GM23338 (cell line): ENCODE results near the gene FAM43A. TPM values are rescaled to one million over a fixed set of nuclear protein-coding genes. Genes with fewer than 3 reads are reported as not detected.

Experiments used
- ATAC-seq: fragments of 200-7000 bp; cut with Tn5 transposase; 3 replicates; pipeline ENCODE4 v1.9.1; 2020
- DNase-seq: peaks from one replicate; pipeline ENCODE4 v3.0.0-alpha.2; 2015; ENCODE audit warnings: low spot score
- H2AFZ ChIP-seq: fragments of 200-600 bp; sonication (generic); 2 replicates; pipeline ENCODE4 v1.8.0; 2016; ENCODE audit warnings: antibody characterized with exemption, mild to moderate bottlenecking, moderate library complexity
- H3F3A ChIP-seq: fragments of 200-600 bp; sonication (generic); replicated peaks from 2 replicates; pipeline ENCODE4 v1.8.0; 2017; ENCODE audit warnings: antibody characterized with exemption, mixed run types, low read depth
- H3K27ac ChIP-seq: fragments of 200-600 bp; sonication (generic); 2 replicates; pipeline ENCODE4 v1.6.1; 2016; ENCODE audit warnings: low read depth
- H3K27me3 ChIP-seq: fragments of 200-600 bp; sonication (generic); 2 replicates; pipeline ENCODE4 v1.8.0; 2016; ENCODE audit warnings: mild to moderate bottlenecking, mixed run types, moderate library complexity; ENCODE audit not compliant: insufficient read depth
- H3K36me3 ChIP-seq: fragments of 200-600 bp; sonication (generic); 2 replicates; pipeline ENCODE4 v1.8.0; 2016; ENCODE audit warnings: mild to moderate bottlenecking; ENCODE audit not compliant: insufficient read depth
- H3K4me1 ChIP-seq: fragments of 200-600 bp; sonication (generic); 2 replicates; pipeline ENCODE4 v1.8.0; 2016; ENCODE audit warnings: mild to moderate bottlenecking, moderate library complexity; ENCODE audit not compliant: insufficient read depth
- H3K4me2 ChIP-seq: fragments of 200-600 bp; sonication (generic); 2 replicates; pipeline ENCODE4 v1.7.1; 2017; ENCODE audit warnings: mixed run types
- H3K4me3 ChIP-seq: fragments of 200-600 bp; sonication (generic); 2 replicates; pipeline ENCODE4 v1.6.1; 2016; ENCODE audit warnings: mixed run types
- H3K79me2 ChIP-seq: fragments of 200-600 bp; sonication (generic); replicated peaks from 2 replicates; pipeline ENCODE4 v1.8.0; 2017; ENCODE audit warnings: mild to moderate bottlenecking; ENCODE audit not compliant: insufficient read depth
- H3K9me2 ChIP-seq: fragments of 200-600 bp; sonication (generic); 2 replicates; pipeline ENCODE4 v1.8.0; 2017; ENCODE audit not compliant: insufficient read depth
- H4K20me1 ChIP-seq: fragments of 200-600 bp; sonication (generic); replicated peaks from 2 replicates; pipeline ENCODE4 v1.8.0; 2017; ENCODE audit warnings: mild to moderate bottlenecking; ENCODE audit not compliant: insufficient read depth
- H3K27ac Mint-ChIP-seq: 2 replicates; pipeline ENCODE4 v1.8.0; 2020; ENCODE audit warnings: inconsistent platforms, mild to moderate bottlenecking, moderate library complexity, mixed read lengths
- H3K27me3 Mint-ChIP-seq: 3 replicates; pipeline ENCODE4 v1.8.0; 2022; ENCODE audit warnings: low read depth, mild to moderate bottlenecking, moderate library complexity, mixed read lengths, inconsistent platforms; ENCODE audit not compliant: insufficient read depth, poor library complexity
- H3K36me3 Mint-ChIP-seq: 3 replicates; pipeline ENCODE4 v1.8.0; 2021; ENCODE audit warnings: low read depth, mild to moderate bottlenecking, inconsistent platforms, moderate library complexity, mixed read lengths
- H3K4me1 Mint-ChIP-seq: 3 replicates; pipeline ENCODE4 v1.8.0; 2020; ENCODE audit warnings: mild to moderate bottlenecking, inconsistent platforms, mixed read lengths
- H3K4me3 Mint-ChIP-seq: 3 replicates; pipeline ENCODE4 v1.8.0; 2021; ENCODE audit warnings: moderate library complexity, mild to moderate bottlenecking, inconsistent platforms, mixed read lengths
- H3K9me3 Mint-ChIP-seq: 3 replicates; pipeline ENCODE4 v1.8.0; 2020; ENCODE audit warnings: moderate library complexity, mild to moderate bottlenecking, inconsistent platforms, mixed read lengths
- CTCF ChIP-seq, 2 experiments: fragments of 200-600 bp in 1 of 2; sonication (generic) in 1 of 2; conservative IDR thresholded peaks; 2 replicates each; pipeline versions ENCODE4 v1.5.1 to v1.6.1; 2016 to 2017; ENCODE audit warnings: antibody characterized with exemption in 2 of 2, low read depth in 2 of 2, mild to moderate bottlenecking in 2 of 2, moderate library complexity in 1 of 2
- EZH2 ChIP-seq: fragments of 200-600 bp; sonication (generic); IDR thresholded peaks from one replicate; pipeline ENCODE4 v1.8.0; 2017; ENCODE audit warnings: antibody characterized with exemption, mild to moderate bottlenecking, low read depth; ENCODE audit not compliant: unreplicated experiment
- EZH2phosphoT487 ChIP-seq: fragments of 200-600 bp; sonication (generic); IDR thresholded peaks from one replicate; pipeline ENCODE4 v1.8.1; 2018; ENCODE audit warnings: antibody characterized with exemption; ENCODE audit not compliant: unreplicated experiment
- NANOG ChIP-seq: IDR thresholded peaks from 2 replicates; pipeline ENCODE4 v1.6.1; 2016; ENCODE audit warnings: antibody characterized with exemption, borderline replicate concordance
- POLR2AphosphoS5 ChIP-seq: IDR thresholded peaks from 2 replicates; pipeline ENCODE4 v1.6.1; 2016; ENCODE audit warnings: antibody characterized with exemption, low read depth
- STAT1 ChIP-seq: IDR thresholded peaks from one replicate; pipeline ENCODE4 v1.6.1; 2016; ENCODE audit warnings: antibody characterized with exemption; ENCODE audit not compliant: unreplicated experiment
- ZNF114 ChIP-seq: fragments of 250-450 bp; sonication (Bioruptor Pico); IDR thresholded peaks from 2 replicates; pipeline ENCODE4 v1.5.0; 2020; ENCODE audit warnings: mild to moderate bottlenecking, moderate library complexity
- ZNF331 ChIP-seq: fragments of 250-450 bp; sonication (Bioruptor Pico); IDR thresholded peaks from 2 replicates; pipeline ENCODE4 v1.5.0; 2020; ENCODE audit warnings: low read depth, mild to moderate bottlenecking, moderate library complexity
- ZNF462 ChIP-seq: fragments of 250-450 bp; sonication (Bioruptor Pico); IDR thresholded peaks from 2 replicates; pipeline ENCODE4 v1.5.0; 2020; ENCODE audit warnings: mild to moderate bottlenecking, moderate library complexity
- polyA plus RNA-seq: library from polyadenylated mRNA; unstranded; fragments of >200 nt; fragmentation: Nextera tagmentation; extraction: Ambion mirVana; gene quantifications from 2 replicates; pipeline ENCODE4 v1.2.1, GENCODE V29; 2016
- total RNA-seq: library from RNA; depleted of rRNA; stranded (reverse); fragments of >200 nt; shearing (Covaris generic); gene quantifications from 2 replicates; pipeline ENCODE4 v1.2.3, GENCODE V29; 2014

FAM43A gene
- total and polyA plus RNA-seq, 2 experiments from 2014 or later, result 2.4 to 6.4 TPM

GRCh38 chr3:194671511-194671899, 14.2 kb upstream of the FAM43A start:
- Mint-ChIP-seq H3K4me1 (peaks cover 9% of the 10 kb centered on the region), H3K4me3 (peak overlapping the region; percentile 99), H3K27ac (peak overlapping the region; percentile 99), H3K36me3 (peaks cover 21% of the 10 kb centered on the region; the same call in 2 of the 3 replicates), H3K9me3 (no peaks in the 10 kb centered on the region), H3K27me3 (peaks cover 4% of the 10 kb centered on the region)
- H3K79me2 ChIP-seq, result peaks cover 41% of the 10 kb centered on the region
- H3F3A ChIP-seq, result no peaks in the 10 kb centered on the region
- peaks cover 3% of the 10 kb centered on the region for H3K4me1 ChIP-seq
- peak overlapping the region; percentile 14; the same call in 1 of the 2 replicates for H3K27ac ChIP-seq
- TF ChIP-seq CTCF (conservative IDR thresholded peaks at IDR 0.05; ENCODE audit: low read depth in 2 of 2) (peak; percentile 50 to 84), EZH2 (no peak)
- peak overlapping the region; percentile 12; the same call in 1 of the 2 replicates for H2AFZ ChIP-seq
- no peaks in the 10 kb centered on the region for H3K9me2 ChIP-seq
- H3K27me3 ChIP-seq, result no peaks in the 10 kb centered on the region
- peak overlapping the region; percentile 80 for H3K4me2 ChIP-seq
- peaks cover 13% of the 10 kb centered on the region for H4K20me1 ChIP-seq
- peaks cover 7% of the 10 kb centered on the region for H3K36me3 ChIP-seq
- ATAC-seq (peak; percentile 17), DNase-seq (peak; percentile 60)
- H3K4me3 ChIP-seq, result peak overlapping the region; percentile 76

- H3K4me1 Mint-ChIP-seq, result peaks cover 9% of the 10 kb centered on the region
- H3K9me3 Mint-ChIP-seq, result no peaks in the 10 kb centered on the region
- Histone ChIP-seq H3K4me3 (peak within 1 kb of the TSS; percentile 76), H3K79me2 (peaks cover 41% of the 10 kb centered on the region), H4K20me1 (peaks cover 13% of the 10 kb centered on the region), H3K36me3 (peaks cover 4% of the 10 kb centered on the region; the same call in 1 of the 2 replicates), H3F3A (no peaks in the 10 kb centered on the region), H3K4me2 (peak within 1 kb of the TSS; percentile 80), H2AFZ (peak within 1 kb of the TSS; percentile 12; the same call in 1 of the 2 replicates), H3K27ac (peak within 1 kb of the TSS; percentile 81; the same call in 1 of the 2 replicates), H3K4me1 (peaks cover 3% of the 10 kb centered on the region), H3K27me3 (no peaks in the 10 kb centered on the region), H3K9me2 (no peaks in the 10 kb centered on the region)
- peak within 1 kb of the TSS; percentile 99 for H3K27ac Mint-ChIP-seq
- DNase-seq (peak; percentile 98), ATAC-seq (peak; percentile 96)
- H3K36me3 Mint-ChIP-seq, result peaks cover 18% of the 10 kb centered on the region; the same call in 2 of the 3 replicates
- peaks cover 4% of the 10 kb centered on the region for H3K27me3 Mint-ChIP-seq
- peak within 1 kb of the TSS; percentile 99 for H3K4me3 Mint-ChIP-seq
- peak; percentile 39; the same call in 1 of the 2 replicates for TF ChIP-seq ZNF331 (CRISPR knock-in tag)
- TF ChIP-seq ZNF462, result no peak
- TF ChIP-seq NANOG, result 0 out of 2 replicates have a peak, but pooled peaks have one; percentile 33
- no peak for TF ChIP-seq STAT1
- TF ChIP-seq EZH2phosphoT487, result no peak
- peak; percentile 44 for TF ChIP-seq POLR2AphosphoS5
- 0 out of 2 replicates have a peak, but pooled peaks have one; percentile 70 for TF ChIP-seq ZNF114 (CRISPR knock-in tag)
These were observed 13.5 kb upstream of the FAM43A start, which contains the start of gene LSG1 for GRCh38 chr3:194671900-194672808. TSS of gene LSG1 (minus strand) at chr3:194672191. CDS start at chr3:194672162, 29 bp downstream.
